H1 (cell line): Measurements from ENCODE around the gene TNFSF12. TPM values are rescaled to one million over a fixed set of nuclear protein-coding genes. Genes with fewer than 3 reads are reported as not detected.

ENCODE experiments used
- CTCF ChIA-PET: fragments of 300-600 bp; sonication (Branson Sonifier 250); formaldehyde crosslinking; loops from one replicate; lab custom pipeline; 2021; ENCODE audit not compliant: partially characterized antibody; lab: Charles Lee
- POLR2A ChIA-PET: fragments of 300-600 bp; sonication (Branson Sonifier 250); formaldehyde crosslinking; loops from one replicate; lab custom pipeline; 2021; ENCODE audit warnings: inconsistent platforms; ENCODE audit not compliant: partially characterized antibody; lab: Charles Lee
- DNase-seq, 2 experiments: peaks; one replicate each; pipeline versions ENCODE4 v3.0.0 to v3.0.0-alpha.2; 2010 to 2022; ENCODE audit warnings: low spot score in 2 of 2, low read depth in 1 of 2, mixed read lengths in 1 of 2
- FAIRE-seq: peaks from 2 replicates; lab custom pipeline; 2011; peaks lifted over from hg19 to GRCh38; lab: Jason Lieb, UNC
- H2AFZ ChIP-seq: 2 replicates; pipeline ENCODE4 v1.8.1; 2012; ENCODE audit warnings: low read length, inconsistent platforms
- H2AK5ac ChIP-seq: 2 replicates; pipeline ENCODE4 v1.6.1; 2013; ENCODE audit warnings: low read depth, low read length
- H2BK120ac ChIP-seq: replicated peaks from 2 replicates; pipeline ENCODE3; 2013; ENCODE audit warnings: low read depth, low read length, inconsistent platforms
- H2BK12ac ChIP-seq: 2 replicates; pipeline ENCODE4 v1.6.1; 2013; ENCODE audit warnings: low read depth, low read length
- H2BK15ac ChIP-seq: 2 replicates; pipeline ENCODE4 v1.6.1; 2013; ENCODE audit warnings: low read length
- H2BK20ac ChIP-seq: 2 replicates; pipeline ENCODE4 v1.6.1; 2013; ENCODE audit warnings: low read length
- H2BK5ac ChIP-seq: 2 replicates; pipeline ENCODE4 v1.6.1; 2013; ENCODE audit warnings: low read depth, low read length
- H3K14ac ChIP-seq: 2 replicates; pipeline ENCODE4 v1.6.1; 2013; ENCODE audit warnings: inconsistent platforms; ENCODE audit not compliant: insufficient read length
- H3K18ac ChIP-seq: 2 replicates; pipeline ENCODE4 v1.6.1; 2013; ENCODE audit warnings: low read length; ENCODE audit errors: extremely low read depth
- H3K23ac ChIP-seq: 2 replicates; pipeline ENCODE4 v1.6.1; 2013; ENCODE audit warnings: inconsistent platforms; ENCODE audit not compliant: insufficient read length
- H3K23me2 ChIP-seq: 2 replicates; pipeline ENCODE4 v1.6.1; 2013; ENCODE audit warnings: low read depth, low read length
- H3K27ac ChIP-seq: 2 replicates; pipeline ENCODE4 v1.6.1; 2011; ENCODE audit warnings: low read depth, low read length, inconsistent platforms
- H3K27me3 ChIP-seq, 4 experiments: replicated peaks in 1 of 4; 1 replicate in 1 of 4; 2 replicates in 3 of 4; pipeline versions ENCODE4 v1.6.1 to v1.8.1; 2011 to 2013; ENCODE audit warnings: low read length in 3 of 4, mild to moderate bottlenecking in 3 of 4, inconsistent platforms in 2 of 4, mixed read lengths in 2 of 4, moderate library complexity in 1 of 4; ENCODE audit not compliant: control insufficient read depth in 3 of 4, insufficient read depth in 3 of 4; ENCODE audit errors: extremely low read depth in 1 of 4
- H3K36me3 ChIP-seq, 4 experiments: 2 replicates each; pipeline versions ENCODE4 v1.6.1 to v1.8.1; 2011 to 2013; ENCODE audit warnings: mild to moderate bottlenecking in 4 of 4, low read length in 3 of 4, moderate library complexity in 2 of 4, control low read depth in 1 of 4, inconsistent platforms in 1 of 4; ENCODE audit not compliant: insufficient read depth in 4 of 4, control insufficient read depth in 2 of 4
- H3K4ac ChIP-seq: replicated peaks from 2 replicates; pipeline ENCODE3; 2013; ENCODE audit warnings: low read length, low read depth, mixed read lengths, inconsistent platforms; ENCODE audit not compliant: insufficient read length
- H3K4me1 ChIP-seq, 4 experiments: replicated peaks in 1 of 4; 1 replicate in 1 of 4; 2 replicates in 3 of 4; pipeline versions ENCODE4 v1.6.1 to v1.8.1; 2011 to 2013; ENCODE audit warnings: low read length in 3 of 4, inconsistent platforms in 2 of 4, mixed read lengths in 1 of 4; ENCODE audit not compliant: insufficient read depth in 4 of 4, control insufficient read depth in 3 of 4
- H3K4me2 ChIP-seq, 2 experiments: 2 replicates each; pipeline versions ENCODE4 v1.6.1 to v1.8.1; 2011 to 2013; ENCODE audit warnings: low read depth in 2 of 2, low read length in 2 of 2, control low read depth in 1 of 2, inconsistent platforms in 1 of 2, mild to moderate bottlenecking in 1 of 2; ENCODE audit not compliant: insufficient read depth in 1 of 2
- H3K4me3 ChIP-seq, 4 experiments: fragments of 200-600, 300-600 bp in 1 of 4; sonication (generic), shearing (Covaris generic), sonication (Bioruptor Twin) in 1 of 4; 2 replicates each; pipeline versions ENCODE4 v1.5.1 to v1.8.1; 2011 to 2016; ENCODE audit warnings: low read length in 4 of 4, low read depth in 3 of 4, control low read depth in 2 of 4, inconsistent platforms in 2 of 4, mild to moderate bottlenecking in 2 of 4, mixed read lengths in 1 of 4, moderate library complexity in 1 of 4; ENCODE audit not compliant: insufficient read depth in 2 of 4; ENCODE audit errors: extremely low read depth in 1 of 4
- H3K56ac ChIP-seq: replicated peaks from 2 replicates; pipeline ENCODE3; 2013; ENCODE audit warnings: low read depth, mild to moderate bottlenecking, mixed read lengths, low read length, inconsistent platforms; ENCODE audit not compliant: insufficient read length
- H3K79me1 ChIP-seq: 2 replicates; pipeline ENCODE4 v1.6.1; 2013; ENCODE audit warnings: low read depth, low read length, control low read depth
- H3K79me2 ChIP-seq, 2 experiments: 2 replicates each; pipeline versions ENCODE4 v1.6.1 to v1.8.1; 2012 to 2013; ENCODE audit warnings: low read length in 2 of 2, mild to moderate bottlenecking in 2 of 2, inconsistent platforms in 1 of 2; ENCODE audit not compliant: insufficient read depth in 2 of 2, control insufficient read depth in 1 of 2
- H3K9ac ChIP-seq, 4 experiments: replicated peaks in 1 of 4; 1 replicate in 1 of 4; 2 replicates in 3 of 4; pipeline versions ENCODE4 v1.6.1 to v1.8.1; 2011 to 2013; ENCODE audit warnings: low read depth in 3 of 4, low read length in 3 of 4, control low read depth in 2 of 4, mild to moderate bottlenecking in 2 of 4, moderate library complexity in 2 of 4, inconsistent platforms in 1 of 4; ENCODE audit errors: extremely low read depth in 1 of 4
- H3K9me3 ChIP-seq, 2 experiments: 2 replicates each; pipeline versions ENCODE4 v1.6.1 to v1.8.1; 2012 to 2013; ENCODE audit warnings: mild to moderate bottlenecking in 2 of 2, moderate library complexity in 2 of 2, control low read depth in 1 of 2, inconsistent platforms in 1 of 2, low read depth in 1 of 2, low read length in 1 of 2, mixed read lengths in 1 of 2; ENCODE audit not compliant: insufficient read depth in 2 of 2
- H4K20me1 ChIP-seq, 2 experiments: replicated peaks in 1 of 2; 2 replicates each; pipeline versions ENCODE3 to v1.8.1; 2011 to 2013; ENCODE audit warnings: inconsistent platforms in 2 of 2, low read length in 2 of 2, mild to moderate bottlenecking in 1 of 2; ENCODE audit not compliant: insufficient read depth in 2 of 2, control insufficient read depth in 1 of 2
- H4K5ac ChIP-seq: 2 replicates; pipeline ENCODE4 v1.6.1; 2013; ENCODE audit warnings: low read length, low read depth, mixed read lengths, inconsistent platforms; ENCODE audit not compliant: insufficient read length
- H4K8ac ChIP-seq: 2 replicates; pipeline ENCODE4 v1.8.0; 2013; ENCODE audit warnings: mild to moderate bottlenecking, moderate library complexity, low read length, inconsistent platforms; ENCODE audit not compliant: insufficient read depth; ENCODE audit errors: extremely low read depth
- H4K91ac ChIP-seq: replicated peaks from 2 replicates; pipeline ENCODE3; 2013; ENCODE audit warnings: low read length, mixed read lengths, inconsistent platforms; ENCODE audit not compliant: insufficient read length
- ATF3 ChIP-seq: IDR thresholded peaks from 2 replicates; pipeline ENCODE4 v1.6.1; 2011; ENCODE audit warnings: low read depth, mild to moderate bottlenecking, low read length; ENCODE audit not compliant: insufficient read depth
- EGR1 ChIP-seq: IDR thresholded peaks from 2 replicates; pipeline ENCODE4 v1.6.1; 2011; ENCODE audit warnings: low read depth, low read length, borderline replicate concordance
- KDM5A ChIP-seq: fragments of 200-600 bp; IDR thresholded peaks from 2 replicates; pipeline ENCODE4 v1.7.1; 2012; ENCODE audit warnings: mild to moderate bottlenecking, low read length, inconsistent platforms, mixed read lengths
- SAP30 ChIP-seq: fragments of 300-600 bp; sonication (generic); IDR thresholded peaks from 2 replicates; pipeline ENCODE4 v1.7.1; 2012; ENCODE audit warnings: low read length, moderate library complexity, mild to moderate bottlenecking, inconsistent platforms; ENCODE audit not compliant: insufficient read depth, insufficient replicate concordance
- SIRT6 ChIP-seq: IDR thresholded peaks from one replicate; pipeline ENCODE4 v1.7.1; 2012; ENCODE audit warnings: low read length, inconsistent platforms
- WGBS, 2 experiments: shearing (Covaris generic) in 1 of 2; methylation state at CpG; one replicate each; pipeline versions ENCODE4 v1.1.6 to v1.1.7; 2013 to 2015; ENCODE audit warnings: low lambda C conversion rate in 2 of 2, mixed read lengths in 2 of 2, inconsistent platforms in 1 of 2, low coverage in 1 of 2, missing lambda C conversion rate in 1 of 2; ENCODE audit not compliant: insufficient replicate concordance in 2 of 2, insufficient coverage in 1 of 2, insufficient read length in 1 of 2; ENCODE audit errors: extremely low coverage in 1 of 2, missing lambda C conversion rate in 1 of 2; 5-methylcytosine and 5-hydroxymethylcytosine counted together
- polyA plus RNA-seq, 7 experiments: library from polyadenylated mRNA; depleted of rRNA in 3 of 7; stranded (reverse) in 5 of 7; unstranded in 2 of 7; fragments of >200 nt in 5 of 7; fragments of 200-250 nt in 2 of 7; gene quantifications; 1 replicate in 5 of 7; 2 replicates in 1 of 7; 4 replicates in 1 of 7; pipeline versions ENCODE4 v1.2.1 to v1.2.3, GENCODE V29; 2011 to 2013; ENCODE audit warnings: missing spikeins in 2 of 7, mixed read lengths in 2 of 7
- total RNA-seq: library from RNA; stranded (reverse); fragmentation: NEBNext Ultra II Directional; extraction: Animal tissue kit (Norgen Biotek cat#: 25700); gene quantifications from 2 replicates; pipeline ENCODE4 v1.2.1, GENCODE V29; 2021

Gene TNFSF12
- total and polyA plus RNA-seq, 2 of the 8 experiments (the other 6 are each of a cell fraction or from before 2014, with no cell fraction given), result 7.2 to 9.6 TPM

DNA sequence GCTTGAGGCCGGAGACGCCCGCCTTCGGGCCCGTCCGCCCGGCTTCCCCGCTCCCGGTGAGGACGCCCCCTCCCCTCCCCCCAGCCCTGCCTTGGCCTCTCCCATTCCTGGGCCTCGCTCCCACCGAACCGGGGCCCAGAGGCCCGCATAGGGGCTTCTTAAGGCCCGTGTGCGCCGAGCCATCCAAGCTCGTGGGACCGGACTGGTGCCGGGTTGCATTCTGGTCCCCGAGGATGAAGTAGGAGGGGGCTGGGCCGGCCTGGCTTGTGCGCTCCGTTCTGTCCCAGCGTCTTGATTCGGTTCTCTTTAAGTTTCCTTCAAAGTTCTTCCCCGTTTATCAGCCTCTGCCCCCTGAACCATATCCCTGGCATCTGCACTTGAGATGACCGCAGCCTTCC, 13.3 kb downstream of the TNFSF12 start:
- Histone ChIP-seq H3K27me3 (no peaks in the 10 kb centered on the region), H2AFZ (no peak overlapping the region)
- no peak for FAIRE-seq
- TF ChIP-seq EGR1, result no peak
- TF ChIP-seq ATF3, result no peak
- no peak for TF ChIP-seq SIRT6
- peak; percentile 53 for TF ChIP-seq SAP30
- 0 out of 2 replicates have a peak, but pooled peaks have one; percentile 3 for TF ChIP-seq KDM5A

More for the DNA sequence above, 13.3 kb downstream of the TNFSF12 start:
- Histone ChIP-seq H3K4ac (no peak overlapping the region), H3K4me3 (peak overlapping the region; percentile 69 to 96 (median 78)), H3K14ac (no peak overlapping the region), H2BK12ac (no peak overlapping the region), H4K20me1 (peaks cover 0 to 1% of the 10 kb centered on the region in 2 experiments), H4K8ac (peak overlapping the region; percentile 92; the same call in 1 of the 2 replicates), H4K91ac (no peak overlapping the region), H3K9me3 (no peaks in the 10 kb centered on the region), H3K18ac (no peak overlapping the region), H3K36me3 (peaks cover 22 to 38% (median 27%) of the 10 kb centered on the region in 4 experiments), H3K27ac (peak overlapping the region; percentile 48; the same call in 1 of the 2 replicates), H2BK120ac (no peak overlapping the region), H4K5ac (no peak overlapping the region), H3K56ac (peak overlapping the region; percentile 48), H3K4me1 (peaks cover 11 to 37% (median 20%) of the 10 kb centered on the region in 4 experiments), H3K9ac (peak overlapping the region; percentile 63 to 82 (median 74); a peak in 6 of 7 replicates), H3K4me2 (peak overlapping the region; percentile 49 to 96), H2BK15ac (no peak overlapping the region), H3K23me2 (peaks cover 6% of the 10 kb centered on the region; the same call in 1 of the 2 replicates), H3K23ac (no peak overlapping the region), H2BK20ac (no peak overlapping the region), H2AK5ac (no peak overlapping the region), H3K79me1 (peaks cover 11% of the 10 kb centered on the region), H3K79me2 (peaks cover 4 to 26% of the 10 kb centered on the region in 2 experiments; a peak in 3 of 4 replicates), H2BK5ac (no peak overlapping the region)
- WGBS, 2 experiments, result 5% methylated on average over 24 of the region's 28 CpGs; no CpG with 5 or more reads in 1 of the 2 experiments
- POLR2A ChIA-PET, result interaction anchor here (0.6 to 37.5 kb wide), 15 partner anchors 16 to 253 kb away, joined by 3 to 1144 read pairs (median 4); partner anchors contain the start of genes CD68, EFNB3, GPS2 and MPDU1
- CTCF ChIA-PET, result interaction anchor here (0.7 to 12.7 kb wide), 8 partner anchors 9 to 63 kb away, joined by 3 to 251 read pairs (median 8); partner anchors contain the start of genes MPDU1, SOX15 and TNFSF12
- no peak for DNase-seq
